Fibroblast of mammary gland (primary cell): ENCODE data around the gene PUSL1.
A peak's percentile ranks its signal among the peaks of the same experiment; 100 is the strongest.

Experiments
- DNase-seq: peaks from one replicate; pipeline ENCODE4 v3.0.0-alpha.2; 2010; ENCODE audit warnings: low read depth
- H3K4me3 ChIP-seq: 2 replicates; pipeline ENCODE4 v1.5.1; 2011; ENCODE audit warnings: low read depth, mild to moderate bottlenecking, low read length, moderate library complexity; ENCODE audit not compliant: control insufficient read depth
- TF ChIP-seq, protein P1 (sequence below): conservative IDR thresholded peaks from 2 replicates; pipeline ENCODE4 v1.5.1; 2011; ENCODE audit warnings: low read depth, low read length, inconsistent platforms; ENCODE audit not compliant: control insufficient read depth, insufficient read depth

PUSL1 gene

DNA sequence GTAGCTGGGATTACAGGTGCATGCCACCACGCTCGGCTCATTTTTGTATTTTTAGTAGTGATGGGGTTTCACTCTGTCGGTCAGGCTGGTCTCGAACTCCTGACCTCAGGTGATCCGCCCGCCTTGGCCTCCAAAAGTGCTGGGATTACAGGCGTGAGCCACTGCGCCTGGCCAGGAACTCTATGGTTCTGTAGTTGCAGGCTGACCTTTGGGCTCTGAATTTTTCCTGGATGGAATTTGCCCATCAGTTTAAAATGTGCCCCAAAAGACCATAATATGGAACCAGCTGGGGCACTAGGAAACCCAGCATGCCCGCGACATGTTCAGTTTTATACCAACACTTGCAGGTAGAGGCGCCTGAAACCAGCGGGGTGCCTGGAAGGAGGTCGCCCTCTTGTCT, 29.8 kb upstream of the PUSL1 start:
- H3K4me3 ChIP-seq: no peak overlapping the region
- no peak for DNase-seq
- TF ChIP-seq, protein P1, sequence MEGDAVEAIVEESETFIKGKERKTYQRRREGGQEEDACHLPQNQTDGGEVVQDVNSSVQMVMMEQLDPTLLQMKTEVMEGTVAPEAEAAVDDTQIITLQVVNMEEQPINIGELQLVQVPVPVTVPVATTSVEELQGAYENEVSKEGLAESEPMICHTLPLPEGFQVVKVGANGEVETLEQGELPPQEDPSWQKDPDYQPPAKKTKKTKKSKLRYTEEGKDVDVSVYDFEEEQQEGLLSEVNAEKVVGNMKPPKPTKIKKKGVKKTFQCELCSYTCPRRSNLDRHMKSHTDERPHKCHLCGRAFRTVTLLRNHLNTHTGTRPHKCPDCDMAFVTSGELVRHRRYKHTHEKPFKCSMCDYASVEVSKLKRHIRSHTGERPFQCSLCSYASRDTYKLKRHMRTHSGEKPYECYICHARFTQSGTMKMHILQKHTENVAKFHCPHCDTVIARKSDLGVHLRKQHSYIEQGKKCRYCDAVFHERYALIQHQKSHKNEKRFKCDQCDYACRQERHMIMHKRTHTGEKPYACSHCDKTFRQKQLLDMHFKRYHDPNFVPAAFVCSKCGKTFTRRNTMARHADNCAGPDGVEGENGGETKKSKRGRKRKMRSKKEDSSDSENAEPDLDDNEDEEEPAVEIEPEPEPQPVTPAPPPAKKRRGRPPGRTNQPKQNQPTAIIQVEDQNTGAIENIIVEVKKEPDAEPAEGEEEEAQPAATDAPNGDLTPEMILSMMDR: no peak

DNA sequence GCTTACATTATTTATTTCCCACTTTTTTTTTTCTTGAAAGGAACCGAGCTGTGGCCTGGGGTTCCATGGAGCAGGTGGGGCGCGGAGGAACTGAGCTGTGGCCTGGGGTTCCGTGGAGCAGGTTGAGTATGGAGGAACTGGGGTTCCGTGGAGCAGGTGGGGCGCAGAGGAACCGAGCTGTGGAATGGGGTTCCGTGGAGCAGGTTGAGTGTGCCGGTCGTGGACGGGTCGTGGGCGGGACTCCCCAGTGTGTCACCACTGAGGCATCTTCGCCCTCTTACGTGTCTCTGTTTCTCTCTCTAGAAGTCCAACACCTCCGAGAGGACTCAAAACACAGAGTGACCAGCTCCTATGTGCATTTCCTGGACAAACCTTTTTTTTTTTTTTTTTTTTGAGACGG, 29.4 kb upstream of the PUSL1 start:
- no peak for DNase-seq
- H3K4me3 ChIP-seq: no peak overlapping the region
- TF ChIP-seq, protein P1: no peak

DNA sequence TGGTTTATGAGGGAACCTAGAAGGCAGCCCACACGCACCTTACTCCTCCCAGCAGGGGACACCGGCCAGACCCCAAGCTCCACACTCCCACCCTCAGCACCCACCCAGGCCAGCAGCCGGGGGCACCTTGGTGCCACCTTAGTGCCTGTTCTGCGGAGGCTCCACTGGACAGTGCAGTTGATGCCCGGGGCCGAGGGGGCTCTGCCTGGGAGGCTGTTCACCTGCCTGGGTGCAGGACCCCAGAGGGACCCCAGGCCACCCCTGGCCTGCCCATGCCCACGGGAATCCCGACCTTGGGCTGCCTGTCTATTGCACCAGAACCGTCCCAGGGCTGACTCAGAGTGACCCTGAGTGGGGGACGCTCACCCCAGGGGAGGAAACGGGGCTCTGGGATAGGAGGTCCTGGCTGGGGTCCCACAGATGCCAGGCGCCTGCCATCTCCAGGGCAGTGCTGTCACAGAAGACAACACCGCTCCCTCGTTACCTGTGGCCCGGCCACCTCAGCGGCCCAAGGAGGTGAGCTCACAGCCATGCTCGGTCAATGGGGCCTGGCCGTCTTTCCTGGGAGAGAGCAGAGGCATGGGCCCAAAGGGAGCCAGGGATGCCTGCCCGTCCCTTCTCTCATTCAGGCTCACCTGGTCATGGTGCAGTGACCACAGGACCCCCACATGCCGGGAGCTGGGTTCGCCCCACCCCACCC, 27.5 kb upstream of the PUSL1 start:
- H3K4me3 ChIP-seq: no peak overlapping the region
- no peak for DNase-seq
- TF ChIP-seq, protein P1: no peak

DNA sequence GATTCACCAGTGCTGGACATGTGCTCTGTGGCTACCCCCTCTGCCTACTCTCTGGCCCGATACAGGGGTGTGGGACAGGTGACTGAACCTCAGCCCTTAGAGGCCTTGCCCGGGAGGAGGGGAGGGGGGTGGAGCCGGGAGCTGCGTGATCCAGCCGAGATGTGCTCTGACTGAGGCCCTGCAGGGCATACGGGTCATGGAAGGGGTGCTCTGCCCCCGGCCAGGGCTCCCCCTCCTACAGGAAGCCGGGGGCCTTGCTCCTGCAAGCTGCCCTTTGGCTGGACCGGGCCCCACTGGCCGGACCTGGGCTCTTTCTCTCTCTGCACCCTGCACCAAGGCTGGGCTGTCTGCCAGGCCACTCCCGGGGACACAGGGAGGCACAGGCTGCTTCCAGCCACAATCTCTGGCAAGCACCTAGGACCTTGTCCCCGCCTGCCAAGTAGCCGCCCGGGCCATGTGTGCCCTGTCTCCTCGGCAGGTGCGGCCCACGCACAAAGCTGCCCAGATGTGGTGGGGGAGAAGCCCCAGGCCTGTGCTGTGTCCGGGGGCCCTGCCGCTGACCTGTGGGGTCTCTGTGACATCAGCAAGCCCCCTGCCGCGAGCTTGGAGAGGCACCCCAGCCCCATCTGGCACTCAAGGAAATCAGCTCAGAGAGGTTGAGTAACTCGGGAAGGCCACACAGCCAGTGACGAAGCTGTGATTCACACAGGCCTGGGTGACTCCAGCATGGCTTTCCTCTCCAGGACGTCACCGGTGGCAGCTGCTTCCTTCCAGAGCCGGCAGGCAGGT, 26.7 kb upstream of the PUSL1 start:
- TF ChIP-seq, protein P1: no peak
- H3K4me3 ChIP-seq: no peak overlapping the region
- DNase-seq: peak; percentile 76

DNA sequence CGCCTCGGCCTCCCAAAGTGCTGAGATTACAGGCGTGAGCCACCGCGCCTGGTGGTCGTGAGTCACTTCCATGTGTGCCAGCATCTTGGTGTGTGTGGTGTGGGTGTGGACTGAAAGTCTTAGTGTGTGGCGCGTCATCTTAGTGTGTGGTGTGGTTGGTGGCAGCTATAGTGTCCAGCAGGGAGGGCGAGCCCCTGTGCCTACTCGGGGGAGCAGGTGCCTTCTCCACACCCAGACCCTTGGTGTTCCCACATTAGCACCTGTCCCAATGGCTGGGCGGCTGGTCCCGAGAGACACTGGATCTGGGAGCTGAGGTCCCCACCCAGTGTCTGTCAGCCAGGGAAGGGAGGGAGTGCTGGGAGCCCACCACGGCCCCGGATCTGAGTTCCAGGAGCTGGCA, 25.4 kb upstream of the PUSL1 start:
- H3K4me3 ChIP-seq: no peak overlapping the region
- TF ChIP-seq, protein P1: no peak
- DNase-seq: peak; percentile 80

DNA sequence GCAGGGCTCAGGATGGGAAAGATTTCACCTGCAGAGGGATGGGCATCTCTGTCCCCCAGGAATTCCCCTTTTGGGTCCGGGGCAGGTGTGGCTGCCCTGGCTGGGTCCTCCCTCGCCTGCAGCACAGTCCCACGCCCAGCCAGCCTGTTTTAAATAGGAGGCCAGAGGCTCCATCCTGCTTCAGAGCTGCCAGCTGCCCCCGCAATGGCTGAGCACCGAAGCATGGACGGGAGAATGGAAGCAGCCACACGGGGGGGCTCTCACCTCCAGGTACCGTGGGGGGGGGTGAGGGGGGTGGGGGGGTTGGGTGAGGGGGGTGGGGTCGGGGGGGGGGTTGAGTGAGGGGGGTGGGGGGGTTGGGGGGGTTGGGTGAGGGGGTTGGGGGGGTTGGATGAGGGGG, 24.6 kb upstream of the PUSL1 start:
- H3K4me3 ChIP-seq: no peak overlapping the region
- DNase-seq: no peak
- TF ChIP-seq, protein P1: no peak
